ENCODE results near the gene SFI1. TPM values are rescaled to one million over a fixed set of nuclear protein-coding genes. Genes with fewer than 3 reads are reported as not detected.

The SFI1 gene
- total and polyA plus RNA-seq, 3 donors from 2014 or later: 48.8 to 141 (median 129) TPM

DNA sequence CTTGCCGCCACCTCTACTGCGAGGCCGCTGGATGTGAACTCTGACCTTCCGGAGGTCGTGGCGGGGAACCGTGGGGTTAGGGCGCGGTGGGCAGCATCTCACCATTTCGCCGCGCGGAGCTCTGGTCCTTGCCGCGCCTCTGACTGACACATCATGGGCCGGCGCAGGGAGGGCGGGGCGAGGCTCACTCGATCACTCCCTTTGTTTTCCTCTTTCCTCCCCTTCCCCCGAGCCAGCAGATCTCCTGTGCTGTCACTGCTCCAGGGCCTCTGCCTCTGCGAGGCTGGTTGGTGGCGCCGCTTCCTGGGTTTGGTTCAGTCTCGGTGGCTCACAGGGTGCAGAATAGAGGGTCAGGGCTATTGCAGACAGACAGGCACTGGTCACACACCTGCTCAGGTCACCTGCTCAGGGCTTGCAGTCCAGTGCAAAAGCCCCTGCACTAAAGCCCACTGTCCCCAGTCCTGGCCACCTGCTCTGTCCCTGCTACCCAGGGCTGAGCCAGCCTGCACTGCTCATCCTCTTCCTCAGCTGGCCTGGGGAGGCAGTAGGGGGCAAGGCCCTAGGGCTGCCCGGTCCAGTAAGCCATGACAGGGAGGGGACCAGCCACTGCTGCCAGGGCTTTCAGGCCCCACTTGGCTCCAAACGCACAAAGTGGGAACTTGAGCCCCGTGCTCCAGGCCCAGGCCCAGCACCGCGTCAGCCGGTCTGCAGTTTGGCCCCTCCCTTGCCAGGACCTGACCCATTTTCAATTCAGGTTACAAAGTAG is 129.5 kb downstream of the SFI1 start:
- Histone ChIP-seq H3K9me3 (no peaks in the 10 kb centered on the region), H3K27me3 (no peaks in the 10 kb centered on the region), H3K36me3 (ENCODE audit: low read depth, missing control alignments) (no peaks in the 10 kb centered on the region), H3K27ac (peak overlapping the region; percentile 20 to 76), H3K4me1 (peaks cover 52% of the 10 kb centered on the region), H3K4me3 (no peak overlapping the region)
- intact Hi-C loops (cut with DNase I; ENCODE audit: low total_unique reads): loop anchor here (10.0 kb wide), 1 partner anchor 61 kb away; no protein-coding TSS in a partner anchor
- peak; percentile 87 for DNase-seq
- WGBS, 2 donors: 54 to 70% methylated on average over 11 to 31 of the region's 31 CpGs
- no peak for TF ChIP-seq POLR2A (IDR thresholded peaks at IDR 0.05)
- TF ChIP-seq, protein P1, sequence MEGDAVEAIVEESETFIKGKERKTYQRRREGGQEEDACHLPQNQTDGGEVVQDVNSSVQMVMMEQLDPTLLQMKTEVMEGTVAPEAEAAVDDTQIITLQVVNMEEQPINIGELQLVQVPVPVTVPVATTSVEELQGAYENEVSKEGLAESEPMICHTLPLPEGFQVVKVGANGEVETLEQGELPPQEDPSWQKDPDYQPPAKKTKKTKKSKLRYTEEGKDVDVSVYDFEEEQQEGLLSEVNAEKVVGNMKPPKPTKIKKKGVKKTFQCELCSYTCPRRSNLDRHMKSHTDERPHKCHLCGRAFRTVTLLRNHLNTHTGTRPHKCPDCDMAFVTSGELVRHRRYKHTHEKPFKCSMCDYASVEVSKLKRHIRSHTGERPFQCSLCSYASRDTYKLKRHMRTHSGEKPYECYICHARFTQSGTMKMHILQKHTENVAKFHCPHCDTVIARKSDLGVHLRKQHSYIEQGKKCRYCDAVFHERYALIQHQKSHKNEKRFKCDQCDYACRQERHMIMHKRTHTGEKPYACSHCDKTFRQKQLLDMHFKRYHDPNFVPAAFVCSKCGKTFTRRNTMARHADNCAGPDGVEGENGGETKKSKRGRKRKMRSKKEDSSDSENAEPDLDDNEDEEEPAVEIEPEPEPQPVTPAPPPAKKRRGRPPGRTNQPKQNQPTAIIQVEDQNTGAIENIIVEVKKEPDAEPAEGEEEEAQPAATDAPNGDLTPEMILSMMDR (IDR thresholded peaks at IDR 0.05): no peak

GRCh38 chr22:31626427-31627150 is 130.3 kb downstream of the SFI1 start:
- intact Hi-C loops (cut with DNase I; ENCODE audit: low total_unique reads): loop anchor here (10.0 kb wide), 1 partner anchor 62 kb away; no protein-coding TSS in a partner anchor
- Histone ChIP-seq H3K27me3 (no peaks in the 10 kb centered on the region), H3K4me1 (peaks cover 58% of the 10 kb centered on the region), H3K9me3 (no peaks in the 10 kb centered on the region), H3K36me3 (ENCODE audit: low read depth, missing control alignments) (no peaks in the 10 kb centered on the region), H3K27ac (peak overlapping the region; percentile 20 to 76), H3K4me3 (no peak overlapping the region)
- WGBS, 2 donors: 64 to 82% methylated on average over 15 of the region's 15 CpGs
- DNase-seq: peak; percentile 55
- no peak for TF ChIP-seq POLR2A (IDR thresholded peaks at IDR 0.05)
- TF ChIP-seq, protein P1 (IDR thresholded peaks at IDR 0.05): no peak

DNA sequence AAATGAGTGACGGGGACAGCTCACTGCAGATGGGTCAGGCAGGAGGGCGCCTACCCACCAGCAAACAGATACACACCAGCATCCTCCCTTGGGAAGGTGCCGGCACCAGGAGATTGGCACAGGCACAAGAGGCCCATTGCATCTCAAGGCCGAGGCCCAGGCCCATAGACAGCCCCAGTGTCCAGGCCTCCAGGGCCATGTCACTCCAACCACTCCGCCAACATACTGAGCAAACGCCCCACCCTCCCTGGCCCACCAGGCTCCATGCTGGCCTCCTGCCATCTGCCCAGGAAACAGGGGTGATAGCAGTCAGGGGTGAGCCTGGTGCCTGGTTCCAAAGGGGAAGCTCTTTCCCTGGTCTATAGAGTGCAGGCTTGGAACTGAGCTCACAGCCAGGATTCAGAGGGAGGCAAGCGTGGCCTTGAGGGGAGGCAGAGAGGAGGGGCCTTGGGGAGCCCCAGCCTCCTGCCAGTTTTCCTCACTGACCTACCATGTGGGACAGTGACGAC is 130.9 kb downstream of the SFI1 start:
- DNase-seq: peak; percentile 50
- Histone ChIP-seq H3K27ac (peak overlapping the region; percentile 20 to 76), H3K4me1 (peaks cover 60% of the 10 kb centered on the region), H3K9me3 (no peaks in the 10 kb centered on the region), H3K4me3 (no peak overlapping the region), H3K27me3 (no peaks in the 10 kb centered on the region), H3K36me3 (ENCODE audit: low read depth, missing control alignments) (no peaks in the 10 kb centered on the region)
- no peak for TF ChIP-seq POLR2A (IDR thresholded peaks at IDR 0.05)
- TF ChIP-seq, protein P1 (IDR thresholded peaks at IDR 0.05): no peak
- intact Hi-C loops (cut with DNase I; ENCODE audit: low total_unique reads): loop anchor here (10.0 kb wide), 1 partner anchor 62 kb away; no protein-coding TSS in a partner anchor
- 35 to 44% methylated on average over 6 to 8 of the region's 8 CpGs for WGBS, 2 donors

- TF ChIP-seq, protein P1 (IDR thresholded peaks at IDR 0.05): no peak
- TF ChIP-seq POLR2A (IDR thresholded peaks at IDR 0.05): no peak
- Histone ChIP-seq H3K9me3 (no peaks in the 10 kb centered on the region), H3K27ac (peak overlapping the region; percentile 20 to 76), H3K36me3 (ENCODE audit: low read depth, missing control alignments) (no peaks in the 10 kb centered on the region), H3K4me3 (no peak overlapping the region), H3K27me3 (no peaks in the 10 kb centered on the region), H3K4me1 (peaks cover 60% of the 10 kb centered on the region)
- intact Hi-C loops (cut with DNase I; ENCODE audit: low total_unique reads): loop anchor here (10.0 kb wide), 1 partner anchor 64 kb away; no protein-coding TSS in a partner anchor
- WGBS, 2 donors: 13 to 43% methylated on average over 1 of the region's 1 CpG
- DNase-seq: no peak
These were observed 132.0 kb downstream of the SFI1 start for GRCh38 chr22:31628362-31628761.

All from testis (tissue), 3 donors.